K562 (cell line): ENCODE measurements around the gene LRP10. TPM values are rescaled to one million over a fixed set of nuclear protein-coding genes. Genes with fewer than 3 reads are reported as not detected.

Experiments used
- ARID3A ChIP-seq: IDR thresholded peaks from 2 replicates; pipeline ENCODE4 v1.6.1; 2012; ENCODE audit warnings: low read depth, low read length, improper control_type of control experiment, borderline replicate concordance
- BRF1 ChIP-seq: IDR thresholded peaks from 3 replicates; pipeline ENCODE4 v1.6.1; 2011; ENCODE audit warnings: borderline replicate concordance, mild to moderate bottlenecking; ENCODE audit not compliant: insufficient read length; ENCODE audit errors: extremely low read depth
- E4F1 ChIP-seq: fragments of 250-450 bp; sonication (Bioruptor Pico); IDR thresholded peaks from 2 replicates; pipeline ENCODE4 v1.5.0; 2021; ENCODE audit warnings: mild to moderate bottlenecking, borderline replicate concordance
- ELF2 ChIP-seq: fragments of 250-450 bp; sonication (Bioruptor Pico); IDR thresholded peaks from 2 replicates; pipeline ENCODE4 v1.5.0; 2021; ENCODE audit warnings: mild to moderate bottlenecking
- ETS1 ChIP-seq: conservative IDR thresholded peaks from 2 replicates; pipeline ENCODE4 v1.6.1; 2011; ENCODE audit warnings: low read depth, mild to moderate bottlenecking, low read length; ENCODE audit not compliant: control insufficient read depth
- HNRNPL ChIP-seq: fragments of 200-400 bp; formaldehyde crosslinking; IDR thresholded peaks from 2 replicates; pipeline ENCODE4 v1.6.1; 2017; ENCODE audit warnings: low read depth, mild to moderate bottlenecking, low read length
- KLF6 ChIP-seq: fragments of 250-450 bp; sonication (Bioruptor Pico); IDR thresholded peaks from 2 replicates; pipeline ENCODE4 v1.4.0; 2020; ENCODE audit warnings: mild to moderate bottlenecking, moderate library complexity, borderline replicate concordance
- RAD51 ChIP-seq: fragments of 450-650 bp; IDR thresholded peaks from 2 replicates; pipeline ENCODE4 v1.7.1; 2016; ENCODE audit warnings: low read depth, mild to moderate bottlenecking, borderline replicate concordance
- ZNF146 ChIP-seq: IDR thresholded peaks from one replicate; pipeline ENCODE4 v1.6.1; 2018; ENCODE audit warnings: missing compliant biosample characterization; ENCODE audit not compliant: unreplicated experiment
- ZNF41 ChIP-seq: fragments of 250-450 bp; sonication (Bioruptor Pico); conservative IDR thresholded peaks from 2 replicates; pipeline ENCODE4 v1.4.0; 2020; ENCODE audit warnings: mild to moderate bottlenecking
- polyA plus RNA-seq, 8 experiments: library from polyadenylated mRNA; depleted of rRNA in 4 of 8; stranded (reverse) in 5 of 8; unstranded in 3 of 8; fragments of >200 nt; fragmentation: Nextera tagmentation in 2 of 8; fragmentation: Illumina TruSeq in 1 of 8; extraction: Ambion mirVana in 2 of 8; extraction: Trizol in 1 of 8; gene quantifications; 2 replicates each; pipeline versions ENCODE4 v1.2.1 to v1.2.3, GENCODE V29; 2011 to 2014; ENCODE audit warnings: inconsistent platforms in 1 of 8, missing spikeins in 1 of 8
- total RNA-seq, 7 experiments: library from RNA; depleted of rRNA in 6 of 7; stranded (reverse); fragments of >200 nt in 6 of 7; fragmentation: Illumina TruSeq in 2 of 7; extraction: Trizol in 2 of 7; gene quantifications; 2 replicates each; pipeline versions ENCODE4 v1.2.1 to v1.2.3, GENCODE V29; 2011 to 2021; ENCODE audit warnings: low replicate concordance in 1 of 7
- TF ChIP-seq, protein P1 (sequence below): sonication (generic); formaldehyde crosslinking; IDR thresholded peaks from 2 replicates; pipeline ENCODE4 v1.8.1; 2023; ENCODE audit warnings: mild to moderate bottlenecking, missing genetic modification reagents, moderate library complexity
- TF ChIP-seq, protein P2 (sequence below): fragments of 250-450 bp; sonication (Bioruptor Pico); IDR thresholded peaks from 2 replicates; pipeline ENCODE4 v1.8.0; 2021; ENCODE audit warnings: moderate library complexity, mild to moderate bottlenecking, inconsistent platforms
- TF ChIP-seq, protein P3 (sequence below): fragments of 250-450 bp; sonication (Bioruptor Pico); IDR thresholded peaks from 2 replicates; pipeline ENCODE4 v1.5.0; 2020; ENCODE audit warnings: mild to moderate bottlenecking
- TF ChIP-seq, protein P4 (sequence below): fragments of 250-450 bp; sonication (Bioruptor Pico); IDR thresholded peaks from 2 replicates; pipeline ENCODE4 v1.5.1; 2021; ENCODE audit warnings: mild to moderate bottlenecking

LRP10 gene
- total and polyA plus RNA-seq, 9 of the 15 experiments (the other 6 are each of a cell fraction or from before 2014, with no cell fraction given), result 1.3 to 45.5 (median 10.9) TPM

DNA sequence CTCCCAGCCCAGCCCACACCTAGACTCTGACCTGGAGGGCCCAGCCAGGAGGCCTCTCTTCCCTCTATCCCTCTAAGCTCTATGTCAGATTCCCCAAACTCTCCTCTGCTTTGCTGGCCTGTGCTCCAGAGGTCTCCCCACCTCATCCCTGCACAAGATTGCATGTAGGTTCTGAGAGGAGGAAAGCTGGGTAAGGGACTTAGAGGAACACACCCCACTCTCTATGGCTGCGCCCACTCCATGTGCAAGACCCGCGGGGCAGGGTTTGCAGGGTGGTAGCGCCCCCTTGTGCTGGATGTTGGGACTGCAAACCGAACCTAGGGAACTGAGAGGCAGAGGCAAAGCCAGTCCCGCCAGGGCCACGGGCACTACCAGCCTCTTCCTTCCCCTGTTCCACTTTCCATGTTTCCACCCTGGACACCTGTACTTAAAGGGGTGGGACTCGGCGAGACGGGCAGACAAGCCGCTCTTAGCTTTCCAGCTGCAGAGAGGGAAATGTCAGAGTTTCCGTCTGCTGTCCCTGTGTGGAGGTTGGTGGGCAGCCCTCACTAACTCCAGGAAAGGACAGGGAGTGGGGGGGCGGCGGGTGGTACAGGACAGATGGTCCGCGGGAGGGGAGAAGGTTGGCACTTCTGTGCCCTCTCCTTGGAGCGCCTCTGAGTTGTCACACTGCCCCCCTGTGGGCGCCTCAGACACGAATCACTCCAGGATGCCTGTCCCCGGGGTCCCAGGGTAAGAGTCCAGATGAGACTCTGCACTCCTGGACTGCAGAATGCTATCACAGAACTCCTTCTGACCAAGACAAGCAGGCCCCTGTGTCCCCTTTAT, 18.4 kb upstream of the LRP10 start (continued):
- TF ChIP-seq ETS1, result no peak
- no peak for TF ChIP-seq BRF1
- TF ChIP-seq ZNF146, result no peak
- TF ChIP-seq, protein P1, sequence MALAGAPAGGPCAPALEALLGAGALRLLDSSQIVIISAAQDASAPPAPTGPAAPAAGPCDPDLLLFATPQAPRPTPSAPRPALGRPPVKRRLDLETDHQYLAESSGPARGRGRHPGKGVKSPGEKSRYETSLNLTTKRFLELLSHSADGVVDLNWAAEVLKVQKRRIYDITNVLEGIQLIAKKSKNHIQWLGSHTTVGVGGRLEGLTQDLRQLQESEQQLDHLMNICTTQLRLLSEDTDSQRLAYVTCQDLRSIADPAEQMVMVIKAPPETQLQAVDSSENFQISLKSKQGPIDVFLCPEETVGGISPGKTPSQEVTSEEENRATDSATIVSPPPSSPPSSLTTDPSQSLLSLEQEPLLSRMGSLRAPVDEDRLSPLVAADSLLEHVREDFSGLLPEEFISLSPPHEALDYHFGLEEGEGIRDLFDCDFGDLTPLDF (CRISPR knock-in tag), result 0 out of 2 replicates have a peak, but pooled peaks have one; percentile 34
- peak; percentile 59; the same call in 1 of the 2 replicates for TF ChIP-seq HNRNPL
- no peak for TF ChIP-seq E4F1 (CRISPR knock-in tag)
- TF ChIP-seq, protein P2, sequence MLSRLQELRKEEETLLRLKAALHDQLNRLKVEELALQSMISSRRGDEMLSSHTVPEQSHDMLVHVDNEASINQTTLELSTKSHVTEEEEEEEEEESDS (CRISPR knock-in tag), result no peak
- TF ChIP-seq KLF6 (CRISPR knock-in tag), result no peak
- TF ChIP-seq ARID3A, result no peak
- no peak for TF ChIP-seq ZNF41 (CRISPR knock-in tag)
- TF ChIP-seq RAD51, result no peak
- TF ChIP-seq, protein P3, sequence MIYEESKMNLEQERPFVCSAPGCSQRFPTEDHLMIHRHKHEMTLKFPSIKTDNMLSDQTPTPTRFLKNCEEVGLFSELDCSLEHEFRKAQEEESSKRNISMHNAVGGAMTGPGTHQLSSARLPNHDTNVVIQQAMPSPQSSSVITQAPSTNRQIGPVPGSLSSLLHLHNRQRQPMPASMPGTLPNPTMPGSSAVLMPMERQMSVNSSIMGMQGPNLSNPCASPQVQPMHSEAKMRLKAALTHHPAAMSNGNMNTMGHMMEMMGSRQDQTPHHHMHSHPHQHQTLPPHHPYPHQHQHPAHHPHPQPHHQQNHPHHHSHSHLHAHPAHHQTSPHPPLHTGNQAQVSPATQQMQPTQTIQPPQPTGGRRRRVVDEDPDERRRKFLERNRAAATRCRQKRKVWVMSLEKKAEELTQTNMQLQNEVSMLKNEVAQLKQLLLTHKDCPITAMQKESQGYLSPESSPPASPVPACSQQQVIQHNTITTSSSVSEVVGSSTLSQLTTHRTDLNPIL (CRISPR knock-in tag), result no peak
- TF ChIP-seq ELF2 (CRISPR knock-in tag), result 0 out of 2 replicates have a peak, but pooled peaks have one; percentile 12
- TF ChIP-seq, protein P4, sequence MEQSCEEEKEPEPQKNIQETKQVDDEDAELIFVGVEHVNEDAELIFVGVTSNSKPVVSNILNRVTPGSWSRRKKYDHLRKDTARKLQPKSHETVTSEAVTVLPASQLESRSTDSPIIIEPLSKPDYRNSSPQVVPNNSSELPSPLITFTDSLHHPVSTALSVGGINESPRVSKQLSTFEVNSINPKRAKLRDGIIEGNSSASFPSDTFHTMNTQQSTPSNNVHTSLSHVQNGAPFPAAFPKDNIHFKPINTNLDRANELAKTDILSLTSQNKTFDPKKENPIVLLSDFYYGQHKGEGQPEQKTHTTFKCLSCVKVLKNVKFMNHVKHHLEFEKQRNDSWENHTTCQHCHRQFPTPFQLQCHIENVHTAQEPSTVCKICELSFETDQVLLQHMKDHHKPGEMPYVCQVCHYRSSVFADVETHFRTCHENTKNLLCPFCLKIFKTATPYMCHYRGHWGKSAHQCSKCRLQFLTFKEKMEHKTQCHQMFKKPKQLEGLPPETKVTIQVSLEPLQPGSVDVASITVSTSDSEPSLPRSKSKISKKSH (CRISPR knock-in tag), result no peak
